ENCODE measurements around the gene S100B.

DNA sequence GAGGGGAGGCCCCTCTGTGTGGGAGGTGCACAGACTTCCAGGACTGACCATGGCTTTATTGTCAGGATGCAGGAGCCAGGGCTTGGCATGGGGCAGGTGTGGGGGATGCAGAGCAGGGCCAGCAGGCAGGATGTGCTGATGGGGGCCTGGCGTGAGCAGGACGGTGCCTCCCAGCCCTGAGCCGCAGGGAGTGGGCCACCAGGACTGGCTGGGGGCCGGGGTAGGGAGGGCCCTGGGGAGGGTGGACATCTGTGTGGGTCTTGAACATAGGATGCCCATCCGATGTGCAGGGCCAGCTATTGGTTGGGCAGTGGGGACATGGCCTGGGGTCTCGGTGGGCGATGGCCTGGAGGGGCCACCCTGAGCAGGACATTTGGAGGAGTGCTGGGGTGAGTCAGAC, 46.2 kb upstream of the S100B start:
- TF ChIP-seq POLR2AphosphoS5 (IDR thresholded peaks at IDR 0.05; ENCODE audit: low read depth, low read length): no peak
- TF ChIP-seq, protein P1, sequence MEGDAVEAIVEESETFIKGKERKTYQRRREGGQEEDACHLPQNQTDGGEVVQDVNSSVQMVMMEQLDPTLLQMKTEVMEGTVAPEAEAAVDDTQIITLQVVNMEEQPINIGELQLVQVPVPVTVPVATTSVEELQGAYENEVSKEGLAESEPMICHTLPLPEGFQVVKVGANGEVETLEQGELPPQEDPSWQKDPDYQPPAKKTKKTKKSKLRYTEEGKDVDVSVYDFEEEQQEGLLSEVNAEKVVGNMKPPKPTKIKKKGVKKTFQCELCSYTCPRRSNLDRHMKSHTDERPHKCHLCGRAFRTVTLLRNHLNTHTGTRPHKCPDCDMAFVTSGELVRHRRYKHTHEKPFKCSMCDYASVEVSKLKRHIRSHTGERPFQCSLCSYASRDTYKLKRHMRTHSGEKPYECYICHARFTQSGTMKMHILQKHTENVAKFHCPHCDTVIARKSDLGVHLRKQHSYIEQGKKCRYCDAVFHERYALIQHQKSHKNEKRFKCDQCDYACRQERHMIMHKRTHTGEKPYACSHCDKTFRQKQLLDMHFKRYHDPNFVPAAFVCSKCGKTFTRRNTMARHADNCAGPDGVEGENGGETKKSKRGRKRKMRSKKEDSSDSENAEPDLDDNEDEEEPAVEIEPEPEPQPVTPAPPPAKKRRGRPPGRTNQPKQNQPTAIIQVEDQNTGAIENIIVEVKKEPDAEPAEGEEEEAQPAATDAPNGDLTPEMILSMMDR (IDR thresholded peaks at IDR 0.05; ENCODE audit: control extremely low read depth in 1 of 3, insufficient read depth in 1 of 3, low read depth in 1 of 3, low read length in 3 of 3): no peak
- no peak for TF ChIP-seq BACH1 (IDR thresholded peaks at IDR 0.05; ENCODE audit: low read length)
- TF ChIP-seq ZNF274 (IDR thresholded peaks at IDR 0.05; ENCODE audit: borderline replicate concordance, extremely low read depth, low read length): no peak
- TF ChIP-seq, protein P2, sequence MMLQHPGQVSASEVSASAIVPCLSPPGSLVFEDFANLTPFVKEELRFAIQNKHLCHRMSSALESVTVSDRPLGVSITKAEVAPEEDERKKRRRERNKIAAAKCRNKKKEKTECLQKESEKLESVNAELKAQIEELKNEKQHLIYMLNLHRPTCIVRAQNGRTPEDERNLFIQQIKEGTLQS (IDR thresholded peaks at IDR 0.05; ENCODE audit: insufficient read depth, low read depth, low read length): no peak
- no peak for TF ChIP-seq CEBPB (IDR thresholded peaks at IDR 0.05; ENCODE audit: low read depth, low read length)
- TF ChIP-seq EP300 (IDR thresholded peaks at IDR 0.05; ENCODE audit: borderline replicate concordance in 1 of 2, low read depth in 2 of 2, low read length in 2 of 2): no peak

Data from H1 (cell line).